HG03097 (cell line): Measurements from ENCODE around the gene PDE6B.
"Not testable (repeated sequence)": the region's sequence is repeated elsewhere in the genome, so short reads cannot be mapped to it uniquely, and the experiment has no call there.

Experiments used
- ATAC-seq: cut with Tn5 transposase; IDR thresholded peaks from one replicate; pipeline ENCODE4 v1.9.1; 2021; ENCODE audit not compliant: unreplicated experiment, low FRiP score

Gene PDE6B

DNA sequence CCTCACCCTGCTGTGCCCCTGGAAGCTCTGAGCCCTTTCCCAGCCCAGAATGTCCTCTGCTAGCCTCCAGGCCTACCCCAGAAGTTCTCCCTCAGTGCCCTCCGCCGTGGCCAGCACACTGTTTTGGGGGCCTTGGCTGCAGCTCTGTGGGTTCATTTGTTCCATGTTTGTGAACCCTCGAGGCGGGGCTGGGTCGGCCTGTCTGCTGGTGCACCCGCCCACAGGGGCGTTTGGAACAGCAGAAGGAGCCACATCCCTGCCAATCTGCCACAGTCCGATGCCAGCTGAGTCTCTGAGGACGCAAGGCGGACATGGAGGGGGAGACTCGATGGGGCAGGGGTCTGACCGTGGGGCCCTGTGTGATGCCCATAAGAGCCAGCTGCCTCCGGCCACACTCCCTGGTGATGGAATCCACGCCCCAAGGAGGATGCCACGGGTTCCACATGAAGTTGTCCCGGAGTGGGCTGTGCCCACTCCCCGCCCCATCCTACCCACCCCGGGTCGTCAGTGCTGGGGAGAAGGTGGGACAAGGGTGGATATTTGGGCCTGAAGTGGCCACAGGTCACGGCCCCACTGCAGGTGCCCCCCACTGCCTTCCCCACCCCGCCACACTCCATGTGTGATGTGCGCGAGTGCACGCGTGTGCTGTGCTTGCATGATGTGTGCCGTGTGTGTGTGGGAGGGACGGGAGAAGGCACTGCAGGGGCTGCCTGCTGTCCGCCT, 41.6 kb downstream of the PDE6B start:
- ATAC-seq = no peak

DNA sequence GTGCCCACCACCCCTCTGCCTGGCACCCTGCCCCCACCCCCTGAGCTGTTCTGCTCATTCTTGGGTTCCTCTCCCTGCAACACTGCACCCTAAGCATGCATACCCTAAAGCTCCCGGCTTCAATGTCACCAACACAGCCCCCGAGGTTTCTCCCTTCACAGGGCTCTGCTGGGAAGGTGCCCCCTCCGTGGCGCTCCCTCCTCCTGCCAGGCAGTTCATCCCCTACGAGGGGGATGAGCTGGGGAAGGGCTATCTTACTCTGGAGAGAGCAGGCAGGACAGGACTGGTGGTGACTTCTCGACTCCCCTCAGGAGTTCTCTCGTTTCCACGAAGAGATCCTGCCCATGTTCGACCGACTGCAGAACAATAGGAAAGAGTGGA, 42.2 kb downstream of the PDE6B start:
- no peak for ATAC-seq

DNA sequence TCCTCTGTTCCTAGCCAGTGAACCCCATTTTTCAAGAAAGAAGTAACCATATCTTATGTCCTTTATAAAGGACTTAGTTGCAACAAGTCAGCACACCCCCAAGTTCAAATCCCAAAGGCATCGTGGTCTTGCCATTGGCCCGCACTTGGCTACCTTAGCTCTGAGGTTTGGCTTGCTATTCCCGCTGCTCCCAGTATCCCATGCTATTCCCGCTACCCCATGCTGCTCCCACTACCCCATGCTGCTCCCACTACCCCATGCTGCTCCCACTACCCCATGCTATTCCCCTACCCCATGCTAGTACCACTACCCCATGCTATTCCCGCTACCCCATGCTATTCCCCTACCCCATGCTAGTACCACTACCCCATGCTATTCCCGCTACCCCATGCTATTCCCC, 42.8 kb downstream of the PDE6B start:
- ATAC-seq = not testable (repeated sequence)

DNA sequence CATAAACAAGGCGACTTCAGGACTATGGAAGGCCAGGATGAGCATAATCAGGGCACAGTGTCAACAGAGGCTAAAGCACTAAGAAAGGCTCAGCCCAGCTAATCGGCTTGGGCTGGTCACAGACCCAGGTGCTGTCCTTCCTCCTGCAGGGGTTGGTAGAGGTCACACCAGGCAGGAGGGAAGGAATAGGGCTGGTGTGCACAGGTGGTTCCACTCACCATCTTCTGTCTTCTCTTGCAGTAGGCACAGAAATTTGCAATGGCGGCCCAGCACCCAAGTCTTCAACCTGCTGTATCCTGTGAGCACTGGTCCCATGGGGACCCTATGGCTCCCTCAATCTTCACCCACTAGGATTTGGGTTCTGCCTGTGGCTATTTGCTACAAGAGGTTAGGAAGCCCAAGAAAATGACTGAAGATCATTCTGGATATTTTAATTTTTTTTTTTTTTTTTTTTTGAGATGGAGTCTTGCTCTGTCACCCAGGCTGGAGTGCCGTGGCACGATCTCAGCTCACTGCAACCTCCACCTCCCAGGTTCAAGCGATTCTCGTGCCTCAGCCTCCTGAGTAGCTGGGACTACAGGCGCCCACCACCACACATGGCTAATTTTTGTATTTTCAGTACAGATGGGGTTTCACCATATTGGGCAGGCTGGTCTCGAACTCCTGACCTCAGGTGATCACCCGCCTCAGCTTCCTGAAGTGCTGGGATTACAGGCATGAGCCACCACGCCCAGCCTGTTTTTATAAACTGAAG, 44.6 kb downstream of the PDE6B start:
- ATAC-seq = not testable (repeated sequence)

DNA sequence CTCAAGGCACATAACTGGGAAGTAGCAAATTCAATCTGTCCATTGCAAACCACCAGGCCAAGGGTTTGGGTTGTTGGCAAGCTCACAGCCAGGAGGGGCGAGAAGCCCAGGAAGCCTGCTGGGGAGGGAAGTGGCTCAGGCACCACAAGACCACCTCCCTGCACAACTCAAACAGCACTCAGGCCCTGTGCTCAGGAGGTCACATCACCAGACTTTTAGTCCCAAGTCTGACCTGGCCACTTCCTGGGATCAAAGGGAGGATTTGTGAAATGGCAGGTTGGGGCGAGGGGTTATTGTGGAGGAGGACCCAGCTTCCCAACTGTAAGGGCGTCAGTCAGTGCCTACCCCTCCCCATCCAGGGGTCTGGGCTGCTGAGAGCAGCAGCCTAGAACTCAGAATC, 46.4 kb downstream of the PDE6B start:
- ATAC-seq = no peak

DNA sequence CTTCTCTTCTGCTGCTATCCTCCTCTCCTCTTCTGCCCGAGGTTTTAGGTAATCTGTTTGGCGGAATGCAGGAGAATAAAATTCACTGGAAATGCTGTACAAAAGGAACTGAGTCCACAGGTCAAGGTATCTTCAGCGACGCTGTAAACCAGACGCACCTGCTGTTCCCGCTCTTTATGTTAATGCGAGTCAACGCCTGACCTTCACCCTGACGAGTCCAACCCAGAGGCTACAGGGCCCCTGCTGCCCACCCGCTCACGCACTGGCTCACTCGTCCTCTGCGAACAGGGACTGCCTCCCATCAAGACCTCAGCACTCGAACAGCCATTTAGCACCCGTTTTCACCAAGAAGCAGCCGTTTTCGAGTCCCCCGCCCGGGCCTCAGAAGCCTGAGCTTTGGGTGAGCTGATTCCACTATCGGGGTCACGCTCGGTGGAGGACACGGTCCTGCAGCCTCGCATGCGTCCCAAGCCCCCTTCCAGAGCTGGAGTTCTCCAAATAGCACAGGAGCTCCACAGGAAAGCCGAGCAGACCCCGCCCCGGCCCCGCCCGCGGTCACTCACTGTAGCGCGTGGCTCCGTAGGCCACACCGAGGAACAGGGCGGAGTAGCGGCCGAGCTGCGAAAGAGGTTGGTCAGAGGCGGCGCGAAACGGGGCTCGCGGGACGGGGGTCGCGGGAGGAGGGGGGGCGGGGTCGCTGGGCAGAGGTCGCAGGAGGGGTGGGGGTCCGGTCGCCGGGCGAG, 48.1 kb downstream of the PDE6B start:
- no peak for ATAC-seq

DNA sequence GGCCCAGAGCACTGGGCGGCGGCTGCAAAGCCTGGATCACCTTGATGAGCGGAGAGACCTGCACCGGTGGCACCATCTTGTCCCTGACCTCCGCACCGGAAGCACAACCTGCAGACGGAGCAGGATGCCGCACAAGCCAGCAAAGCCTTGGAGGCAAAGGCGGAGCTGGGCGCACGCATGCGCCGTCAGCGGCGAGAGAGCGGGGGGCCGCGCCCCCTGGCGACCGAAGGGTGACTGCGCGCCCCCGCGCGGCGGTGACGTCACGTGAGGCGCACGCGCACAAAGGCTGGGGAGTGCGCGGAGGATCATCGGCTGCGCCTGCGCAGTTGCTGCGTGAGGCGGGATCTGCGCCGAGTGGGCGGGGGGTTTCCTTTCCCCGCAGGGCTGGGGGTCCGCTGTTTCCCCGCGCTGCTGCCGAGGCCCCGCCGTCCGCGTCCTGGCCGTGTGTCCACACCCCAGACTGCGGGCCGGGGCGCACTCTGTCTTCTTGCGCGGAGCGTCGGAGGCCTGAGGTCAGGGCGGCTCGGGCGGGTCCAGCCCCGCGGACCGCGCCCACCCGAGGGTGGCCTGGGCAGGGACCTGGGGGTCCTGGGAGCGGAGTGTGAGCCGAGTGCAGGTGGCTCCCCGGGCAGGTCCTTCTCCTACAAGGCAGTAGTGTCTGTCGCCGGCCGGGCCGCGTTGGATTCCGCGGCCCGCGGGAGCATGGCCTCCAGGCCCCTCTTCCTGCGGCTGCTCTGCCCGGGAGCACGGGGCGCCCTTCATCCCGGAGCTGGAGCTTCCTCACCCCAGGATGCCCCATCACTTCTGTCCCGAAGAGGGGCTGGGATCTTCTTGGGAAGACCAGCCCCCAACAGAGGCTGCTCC, 49.0 kb downstream of the PDE6B start, which contains the start of the genes ATP5ME and MYL5:
Gene ATP5ME, minus strand, starts transcription at position 105 of the 864 bp plus-strand sequence. Its CDS starts 29 bp downstream, at position 76.
Gene MYL5, plus strand, starts transcription at position 371 of the 864 bp plus-strand sequence. CDS start 3,485 bp downstream, outside the sequence.
- ATAC-seq = peak; percentile 85

DNA sequence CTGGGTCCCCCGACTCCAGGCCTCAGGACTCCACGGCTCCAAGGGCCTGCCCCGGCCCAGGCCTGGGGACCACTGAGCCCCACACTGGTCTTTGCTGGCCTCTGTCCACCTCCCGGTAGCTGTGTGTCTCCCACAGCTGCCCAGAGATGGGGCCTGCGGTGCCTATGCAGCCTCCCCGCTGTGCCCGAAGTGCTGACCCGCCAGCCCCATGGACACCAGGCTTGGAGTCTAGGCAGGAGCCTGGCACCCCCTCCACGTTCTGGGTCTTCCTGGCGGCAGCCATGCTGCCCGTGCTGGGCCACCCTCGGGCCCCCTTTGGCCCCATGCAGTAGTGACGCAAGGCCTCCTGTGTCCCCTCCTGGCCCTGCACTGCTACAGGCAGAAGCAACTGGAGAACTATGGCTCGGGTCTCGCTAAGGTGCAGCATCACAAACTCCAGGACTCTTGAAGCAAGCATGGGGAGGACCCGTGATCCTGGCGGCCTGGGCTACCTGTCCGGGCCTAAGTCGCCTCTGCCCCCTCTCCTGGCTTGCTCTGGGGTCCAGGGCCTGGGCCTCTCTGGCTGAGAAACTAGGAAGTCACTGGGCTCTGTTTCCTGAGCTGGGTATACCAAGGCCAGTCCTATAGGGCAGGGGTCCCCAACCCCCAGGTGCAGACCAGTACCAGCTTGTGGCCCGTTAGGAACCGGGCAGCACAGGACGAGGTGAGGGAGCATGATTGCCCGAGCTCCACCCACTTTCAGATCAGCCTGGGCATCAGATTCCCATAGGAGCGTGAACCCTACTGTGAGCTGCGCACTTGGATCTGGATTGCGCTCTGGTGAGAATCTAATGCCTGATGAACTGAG, 49.9 kb downstream of the PDE6B start:
- ATAC-seq = peak; percentile 2

DNA sequence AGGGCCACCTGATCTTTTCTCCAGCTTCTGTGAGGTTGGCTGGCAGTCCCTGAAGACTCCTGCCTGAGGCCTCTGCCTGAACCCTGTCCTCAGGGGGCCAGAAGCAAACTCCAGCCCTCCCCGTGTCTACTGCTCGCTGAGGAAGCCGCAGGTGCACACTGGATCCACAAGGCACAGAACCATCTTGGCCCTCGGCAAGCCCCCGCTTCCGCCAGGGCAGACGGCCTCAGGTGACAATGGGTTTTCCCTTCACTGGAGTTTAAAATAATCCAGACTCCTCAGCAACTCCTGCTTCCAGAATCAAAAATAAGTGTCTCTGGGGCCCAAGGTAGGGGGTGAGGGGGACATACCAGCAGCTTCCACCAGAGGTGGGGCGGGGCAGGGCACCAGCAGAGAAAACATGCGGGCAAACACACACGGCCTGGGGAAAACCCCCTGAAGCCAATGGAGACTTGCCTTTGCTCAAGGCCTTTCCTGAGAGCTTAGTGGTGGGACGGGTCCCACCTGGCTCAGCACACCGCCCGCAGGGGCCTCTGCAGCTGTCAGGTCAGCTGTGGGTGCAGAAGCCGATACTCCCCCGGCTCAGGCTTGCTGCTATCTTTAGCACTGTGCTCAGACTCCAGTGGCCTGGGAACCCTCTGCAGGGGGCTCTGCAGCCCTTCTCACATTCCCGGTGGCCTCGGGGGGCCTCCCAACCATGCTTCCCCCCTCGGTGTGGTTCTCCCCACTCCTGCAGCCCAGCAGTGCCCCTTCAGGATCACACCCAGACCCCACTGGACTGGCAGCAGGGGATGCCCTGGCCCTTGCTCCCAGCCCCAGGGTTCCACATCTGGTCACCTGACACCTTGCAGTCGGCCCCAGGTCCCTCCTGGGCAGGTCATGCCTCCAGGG, 50.9 kb downstream of the PDE6B start:
- ATAC-seq = no peak

DNA sequence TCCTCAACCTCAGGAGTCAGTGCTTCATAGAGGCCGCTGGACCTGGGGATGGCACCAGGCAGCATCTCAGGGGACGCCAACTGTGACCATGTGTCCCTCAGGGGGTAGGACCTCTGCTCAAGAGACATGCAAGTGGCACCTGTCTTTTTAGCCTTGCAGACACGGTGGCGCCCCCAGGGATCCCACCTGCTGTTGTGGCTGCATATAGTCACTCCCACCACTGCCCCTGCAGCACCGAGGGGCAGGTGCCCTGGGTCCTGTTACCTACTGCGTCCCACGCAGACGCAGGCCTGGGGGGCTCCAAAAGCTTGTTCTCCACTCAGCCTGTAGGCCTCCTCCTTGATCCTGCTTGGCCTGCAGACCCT, 51.5 kb downstream of the PDE6B start:
- no peak for ATAC-seq

DNA sequence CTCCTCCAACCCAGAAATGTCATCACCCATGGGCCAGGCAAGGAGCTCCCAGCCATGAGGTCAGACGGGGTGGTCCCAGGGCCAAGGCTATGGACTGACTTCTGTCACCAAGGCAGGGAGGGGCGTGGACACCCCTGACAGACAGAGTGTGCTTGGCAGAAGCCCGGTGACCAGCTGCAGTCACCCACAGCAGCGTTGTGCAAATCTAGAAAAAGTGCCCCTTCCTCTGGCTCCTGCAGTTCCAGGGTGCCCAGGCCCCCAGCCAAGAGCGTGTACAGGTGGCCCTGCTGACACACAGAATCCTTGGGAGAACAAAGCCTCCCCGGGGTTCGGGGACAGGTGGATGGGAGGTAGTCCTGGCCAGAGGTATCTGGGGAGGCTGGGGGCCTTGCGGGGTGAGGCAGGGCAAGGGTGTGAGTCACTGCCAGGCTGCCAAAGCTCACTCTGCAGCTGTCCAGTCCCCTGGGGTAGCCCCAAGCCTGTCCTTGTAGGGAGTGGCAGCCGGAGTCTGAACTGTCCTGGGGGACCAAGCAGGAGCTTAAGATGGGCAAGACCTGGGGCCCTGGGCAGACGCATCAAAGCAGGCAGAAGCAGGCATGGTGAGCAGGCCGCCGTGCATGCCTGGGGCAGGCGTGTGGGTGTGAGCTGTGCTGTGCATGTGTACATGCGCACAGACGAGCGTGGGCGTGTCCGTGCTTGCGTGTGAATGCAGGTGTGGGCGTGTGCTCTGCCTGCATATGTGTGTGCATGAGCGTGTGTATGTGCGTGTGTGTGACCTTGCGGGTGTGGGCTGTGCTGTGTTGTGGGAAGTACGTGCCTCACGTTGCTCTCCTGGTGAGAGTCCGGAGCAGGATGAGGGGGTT, 52.3 kb downstream of the PDE6B start:
- ATAC-seq = no peak

DNA sequence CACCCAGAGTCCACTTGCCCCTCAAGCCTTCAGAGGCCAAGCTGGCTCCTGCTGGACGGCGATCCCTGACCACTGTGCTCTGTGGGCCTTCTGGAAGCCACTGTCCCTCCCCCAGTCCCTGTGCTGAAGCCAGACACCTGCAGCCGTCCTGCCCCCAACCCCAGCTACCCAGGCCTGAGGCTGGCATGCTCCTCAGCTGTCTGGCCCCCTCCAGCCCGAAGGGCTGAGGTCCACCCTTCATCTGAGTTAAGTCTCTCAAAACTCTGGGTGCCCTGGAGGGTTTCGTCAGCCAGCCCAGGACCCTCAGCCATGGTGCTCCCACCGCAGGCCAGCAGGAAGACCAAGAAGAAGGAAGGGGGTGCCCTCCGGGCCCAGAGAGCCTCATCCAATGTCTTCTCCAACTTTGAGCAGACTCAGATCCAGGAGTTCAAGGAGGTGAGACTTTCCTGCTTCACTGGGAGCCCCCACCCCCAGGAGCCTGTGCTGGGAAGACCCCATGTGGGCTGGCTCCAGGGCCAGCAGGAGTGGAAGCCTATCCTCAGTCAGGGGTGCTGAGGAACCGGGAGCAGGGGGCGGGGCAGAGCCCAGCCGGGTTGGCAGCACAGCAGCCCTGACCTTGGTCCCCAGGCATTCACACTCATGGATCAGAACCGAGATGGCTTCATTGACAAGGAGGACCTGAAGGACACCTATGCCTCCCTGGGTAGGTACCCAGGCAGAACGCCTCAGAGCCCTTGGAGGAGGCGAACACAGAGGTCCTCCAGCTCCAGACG, 53.1 kb downstream of the PDE6B start:
- ATAC-seq = no peak

DNA sequence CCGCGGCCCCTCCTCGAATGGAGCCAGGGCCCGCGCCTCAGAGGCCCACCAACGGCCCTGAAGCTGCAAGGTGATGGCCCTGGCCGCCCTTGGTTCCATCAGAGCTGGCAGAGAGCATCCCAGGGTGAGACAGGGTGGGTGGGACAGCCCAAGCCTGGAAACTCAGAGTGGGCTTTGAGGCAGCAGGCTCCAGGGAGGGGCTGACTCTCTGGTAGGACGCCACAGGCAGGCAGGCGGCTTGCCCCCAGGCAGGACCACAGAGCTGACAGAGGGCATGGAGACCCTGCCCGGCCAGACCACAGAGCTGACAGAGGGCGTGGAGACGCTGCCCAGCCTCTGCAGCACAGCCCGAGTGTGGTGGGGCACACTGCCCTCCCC, 53.7 kb downstream of the PDE6B start:
- ATAC-seq = no peak

DNA sequence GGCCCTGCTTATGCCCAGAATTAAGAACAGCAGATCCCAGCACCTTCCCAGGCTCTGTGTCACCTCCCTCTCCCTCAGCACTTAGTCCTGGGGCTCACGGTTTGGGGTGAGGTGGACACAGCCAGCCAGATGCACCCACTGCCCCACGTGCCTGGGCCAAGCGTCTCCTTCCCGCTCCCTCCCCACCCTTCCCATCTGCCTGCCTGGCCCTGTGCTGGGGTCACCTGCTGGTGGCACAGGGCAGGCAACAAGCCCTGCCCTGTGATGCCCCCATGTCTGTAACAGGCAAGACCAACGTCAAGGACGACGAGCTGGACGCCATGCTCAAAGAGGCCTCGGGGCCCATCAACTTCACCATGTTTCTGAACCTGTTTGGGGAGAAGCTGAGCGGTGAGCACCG, 54.3 kb downstream of the PDE6B start:
- no peak for ATAC-seq

DNA sequence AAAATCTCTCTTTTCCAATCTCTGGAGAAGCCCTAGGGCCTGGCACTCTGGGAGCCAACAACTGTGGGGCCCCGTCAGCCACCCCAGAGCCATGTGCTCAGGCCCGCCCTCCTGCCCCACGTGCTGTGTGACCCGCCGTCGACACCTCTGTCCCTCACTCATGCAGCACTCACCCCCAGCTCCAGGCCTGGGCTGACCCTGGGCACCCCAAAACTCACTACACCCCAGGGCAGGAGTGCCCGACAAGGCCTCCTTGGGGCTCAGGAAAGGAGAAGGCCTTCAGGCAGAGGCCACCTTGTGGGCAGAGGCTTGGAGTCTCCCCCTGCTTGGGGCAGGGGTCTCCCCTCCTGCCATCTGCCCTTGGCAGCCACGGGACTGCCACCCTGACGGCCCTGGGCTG, 54.7 kb downstream of the PDE6B start:
- ATAC-seq = no peak

DNA sequence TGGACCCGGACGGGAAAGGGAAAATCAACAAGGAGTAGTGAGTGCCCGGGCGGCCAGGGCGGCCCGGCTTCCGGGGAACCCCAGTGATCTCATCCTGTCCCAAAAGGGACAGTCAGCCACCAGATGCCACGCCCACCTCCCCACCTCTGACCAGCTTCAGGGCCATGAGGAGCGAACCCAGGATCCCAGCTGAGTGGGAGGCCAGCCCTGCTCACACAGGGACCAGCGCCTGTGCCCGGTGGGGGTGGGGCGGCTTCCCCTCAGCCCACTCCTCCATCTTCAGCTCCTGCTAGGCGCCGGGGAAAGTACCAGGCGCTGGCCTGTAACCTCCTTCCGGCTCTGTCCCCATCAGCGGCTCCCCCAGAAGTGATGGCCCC, 55.2 kb downstream of the PDE6B start:
- ATAC-seq = no peak
